A549 treated with Hydrocortisone at 1 μM for 4 hours (cell line): Measurements from ENCODE around the gene N4BP2L2. TPM values are rescaled to one million over a fixed set of nuclear protein-coding genes. Genes with fewer than 3 reads are reported as not detected.

Experiments used
- total RNA-seq: library from RNA; stranded (reverse); fragments of 200-300 nt; extraction: Qiagen RNA extraction; gene quantifications from 5 replicates; pipeline ENCODE4 v1.2.3, GENCODE V29; 2022

Gene N4BP2L2
- total RNA-seq: 18.9 to 22.9 TPM (median 20.6 TPM) in 5 replicates

GRCh38 chr13:32538621-32539246 lies at the start of gene N4BP2L2:
Gene N4BP2L2, minus strand, starts transcription at chr13:32538795. Its CDS starts 1,768 bp downstream, at chr13:32537027.

GRCh38 chr13:32586080-32586900 lies 47.7 kb upstream of the N4BP2L2 start, which contains the start of gene PDS5B:
Gene PDS5B, plus strand, starts transcription at chr13:32586452. Its CDS starts 62,321 bp downstream, at chr13:32648773.

GRCh38 chr13:32427852-32428580 lies 110.6 kb downstream of the N4BP2L2 start, which contains the start of gene N4BP2L1:
Gene N4BP2L1, minus strand, starts transcription at chr13:32428130. Its CDS starts 48 bp downstream, at chr13:32428082.

Other genes with a start within 250 kb of the N4BP2L2 start
- not detected in 5 replicates for gene ZAR1L, start 223.4 kb downstream of the N4BP2L2 start, total RNA-seq
- 4.0 to 8.4 TPM (median 4.7 TPM) in 5 replicates for gene BRCA2, start 223.3 kb downstream of the N4BP2L2 start, total RNA-seq
- gene N4BP2L1, start 110.7 kb downstream of the N4BP2L2 start, total RNA-seq: 0.24 to 0.83 TPM (median 0.54 TPM) in 5 replicates
- gene PDS5B, start 47.7 kb upstream of the N4BP2L2 start, total RNA-seq: 8.3 to 13.2 TPM (median 9.0 TPM) in 5 replicates